Measurements from ENCODE around the gene ABHD1. TPM values are rescaled to one million over a fixed set of nuclear protein-coding genes. Genes with fewer than 3 reads are reported as not detected.

ABHD1 gene
- total and polyA plus RNA-seq, 8 donors: 0.26 to 0.99 (median 0.34) TPM; not detected in 1

GRCh38 chr2:27152102-27152795 is 28.6 kb downstream of the ABHD1 start:
- FAIRE-seq (no peak), ATAC-seq (no peak)

DNA sequence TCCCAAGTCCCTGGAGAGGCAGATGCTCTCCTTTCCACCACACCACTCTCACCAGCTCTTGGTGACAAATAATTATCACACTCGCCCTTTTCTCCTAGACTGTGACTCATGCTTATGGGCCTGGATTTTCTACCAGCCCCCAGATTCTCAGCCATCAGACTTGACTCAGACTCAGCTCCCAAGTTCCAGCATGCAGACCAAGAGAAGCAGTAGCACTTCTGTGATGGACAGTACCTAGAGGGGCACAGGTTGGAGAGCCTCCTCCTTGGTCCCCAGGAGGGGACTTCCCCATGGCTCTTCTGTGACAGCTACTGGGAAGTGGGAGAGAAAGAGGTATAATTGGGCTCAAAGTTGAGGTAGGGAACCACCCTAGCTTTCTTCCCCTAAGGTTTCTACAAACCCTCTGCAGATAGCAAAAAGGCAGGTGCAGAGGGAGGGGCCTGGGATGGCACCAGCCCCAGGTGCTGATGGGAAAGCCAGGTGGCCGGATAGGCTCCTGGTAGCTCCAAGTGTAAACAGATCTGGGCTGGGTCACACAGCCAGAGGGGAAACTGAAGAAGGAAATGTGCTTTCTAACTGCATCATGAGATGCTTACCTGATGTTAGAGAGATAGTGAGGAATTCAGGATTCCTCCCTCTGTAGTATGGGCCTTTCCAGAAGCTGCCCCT is 29.3 kb downstream of the ABHD1 start:
- 59 to 75% methylated on average over 2 of the region's 2 CpGs for WGBS, 2 donors
- Histone ChIP-seq H3K27me3 (no peaks in the 10 kb centered on the region), H3K9me3 (no peaks in the 10 kb centered on the region), H3K4me1 (no peaks in the 10 kb centered on the region), H3K4me3 (no peak overlapping the region), H3K36me3 (no peaks in the 10 kb centered on the region), H3K27ac (no peak overlapping the region)
- ATAC-seq: no peak
- no peak for FAIRE-seq
- DNase-seq: no peak
- intact Hi-C loops (cut with DNase I): no loop called here
- TF ChIP-seq, protein P1, sequence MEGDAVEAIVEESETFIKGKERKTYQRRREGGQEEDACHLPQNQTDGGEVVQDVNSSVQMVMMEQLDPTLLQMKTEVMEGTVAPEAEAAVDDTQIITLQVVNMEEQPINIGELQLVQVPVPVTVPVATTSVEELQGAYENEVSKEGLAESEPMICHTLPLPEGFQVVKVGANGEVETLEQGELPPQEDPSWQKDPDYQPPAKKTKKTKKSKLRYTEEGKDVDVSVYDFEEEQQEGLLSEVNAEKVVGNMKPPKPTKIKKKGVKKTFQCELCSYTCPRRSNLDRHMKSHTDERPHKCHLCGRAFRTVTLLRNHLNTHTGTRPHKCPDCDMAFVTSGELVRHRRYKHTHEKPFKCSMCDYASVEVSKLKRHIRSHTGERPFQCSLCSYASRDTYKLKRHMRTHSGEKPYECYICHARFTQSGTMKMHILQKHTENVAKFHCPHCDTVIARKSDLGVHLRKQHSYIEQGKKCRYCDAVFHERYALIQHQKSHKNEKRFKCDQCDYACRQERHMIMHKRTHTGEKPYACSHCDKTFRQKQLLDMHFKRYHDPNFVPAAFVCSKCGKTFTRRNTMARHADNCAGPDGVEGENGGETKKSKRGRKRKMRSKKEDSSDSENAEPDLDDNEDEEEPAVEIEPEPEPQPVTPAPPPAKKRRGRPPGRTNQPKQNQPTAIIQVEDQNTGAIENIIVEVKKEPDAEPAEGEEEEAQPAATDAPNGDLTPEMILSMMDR (IDR thresholded peaks at IDR 0.05): no peak

More at GRCh38 chr2:27152102-27152795, 28.6 kb downstream of the ABHD1 start:
- no peaks in the 10 kb centered on the region for H3K36me3 ChIP-seq
- no peaks in the 10 kb centered on the region for H3K4me1 ChIP-seq
- intact Hi-C loops (cut with DNase I): no loop called here
- 76 to 86% methylated on average over 8 of the region's 8 CpGs for WGBS, 2 donors
- TF ChIP-seq, protein P1 (IDR thresholded peaks at IDR 0.05): no peak
- H3K27me3 ChIP-seq: no peaks in the 10 kb centered on the region
- H3K4me3 ChIP-seq: no peak overlapping the region
- DNase-seq: peak in 1 of 6 donors; percentile 14
- no peaks in the 10 kb centered on the region for H3K9me3 ChIP-seq
- H3K27ac ChIP-seq: no peak overlapping the region

DNA sequence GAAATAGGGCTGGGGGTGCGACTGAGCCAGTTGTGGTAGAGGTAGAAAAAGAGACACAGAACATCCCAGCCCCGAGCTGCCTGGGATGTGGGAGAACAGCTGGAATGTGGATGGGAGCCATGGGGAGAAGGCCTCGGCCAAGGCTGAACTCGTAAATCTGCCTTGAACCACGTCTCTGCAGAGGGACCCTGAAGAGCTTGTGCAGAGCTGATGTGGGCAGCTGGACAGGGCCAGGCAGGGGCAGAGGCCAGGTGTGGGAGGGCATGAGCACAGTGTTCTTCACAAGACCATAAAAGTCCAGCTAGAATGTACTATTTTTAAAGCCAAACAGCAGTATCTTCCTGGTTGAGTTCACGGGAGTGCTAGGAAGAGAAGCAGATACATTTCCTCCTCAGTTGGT is 30.9 kb downstream of the ABHD1 start:
- H3K27me3 ChIP-seq: no peaks in the 10 kb centered on the region
- intact Hi-C loops (cut with DNase I): no loop called here
- FAIRE-seq: no peak
- no peaks in the 10 kb centered on the region for H3K9me3 ChIP-seq
- no peak overlapping the region for H3K27ac ChIP-seq
- no peaks in the 10 kb centered on the region for H3K4me1 ChIP-seq
- no peak for DNase-seq
- no peaks in the 10 kb centered on the region for H3K36me3 ChIP-seq
- TF ChIP-seq, protein P1 (IDR thresholded peaks at IDR 0.05): no peak
- WGBS, 2 donors: 76% methylated on average over 6 of the region's 6 CpGs
- no peak overlapping the region for H3K4me3 ChIP-seq
- no peak for ATAC-seq

DNA sequence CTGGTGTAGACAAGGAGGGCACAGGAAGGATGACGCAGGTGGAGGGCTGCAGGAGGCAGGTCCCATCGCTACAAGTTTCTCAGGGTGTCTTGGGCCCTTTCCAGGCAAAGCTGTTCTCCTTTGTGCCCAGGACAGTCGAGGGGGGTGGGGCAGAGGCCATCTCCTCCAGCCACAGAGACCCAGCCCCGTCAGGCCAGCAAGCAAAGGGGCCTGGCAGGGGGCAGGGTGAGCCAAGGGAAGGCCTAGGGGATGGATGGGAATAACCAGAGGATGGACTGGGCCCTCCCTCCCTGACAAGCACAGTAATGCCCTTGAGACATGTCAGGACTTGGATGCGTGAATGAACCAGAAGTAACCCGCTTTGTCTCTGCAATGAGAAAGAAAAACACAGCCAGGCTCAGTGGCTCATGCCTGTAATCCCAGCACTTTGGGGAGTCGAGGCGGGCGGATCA is 31.5 kb downstream of the ABHD1 start:
- DNase-seq (no peak), ATAC-seq (no peak), FAIRE-seq (no peak)
- H3K27me3 ChIP-seq: no peaks in the 10 kb centered on the region
- intact Hi-C loops (cut with DNase I): no loop called here
- 71 to 75% methylated on average over 9 of the region's 9 CpGs for WGBS, 2 donors
- no peaks in the 10 kb centered on the region for H3K9me3 ChIP-seq
- TF ChIP-seq, protein P1 (IDR thresholded peaks at IDR 0.05): no peak
- no peak overlapping the region for H3K4me3 ChIP-seq
- H3K4me1 ChIP-seq: no peaks in the 10 kb centered on the region
- no peaks in the 10 kb centered on the region for H3K36me3 ChIP-seq
- no peak overlapping the region for H3K27ac ChIP-seq

DNA sequence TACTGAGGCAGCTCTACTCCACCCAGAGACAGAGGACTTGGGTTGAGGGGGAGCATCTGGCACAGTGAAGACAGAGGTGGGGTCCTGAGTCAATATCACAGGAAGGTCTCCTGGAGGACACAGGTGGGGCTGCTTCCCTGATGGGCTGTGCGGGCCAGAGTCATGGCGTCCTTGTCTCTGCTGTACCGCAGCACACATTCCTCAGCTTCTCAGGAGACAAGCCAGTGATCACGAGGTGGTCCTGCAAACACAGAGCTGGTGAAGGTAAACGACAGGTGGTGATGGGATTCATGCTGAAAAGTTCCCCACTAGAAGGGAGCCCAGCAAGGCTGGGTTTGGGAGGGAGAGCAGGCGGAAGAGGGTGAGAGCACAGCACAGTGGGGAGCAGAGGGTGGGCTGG is 34.9 kb downstream of the ABHD1 start:
- no peaks in the 10 kb centered on the region for H3K9me3 ChIP-seq
- FAIRE-seq (no peak), ATAC-seq (no peak), DNase-seq (no peak)
- H3K27me3 ChIP-seq: no peaks in the 10 kb centered on the region
- intact Hi-C loops (cut with DNase I): no loop called here
- TF ChIP-seq, protein P1 (IDR thresholded peaks at IDR 0.05): no peak
- H3K27ac ChIP-seq: no peak overlapping the region
- WGBS, 2 donors: 52 to 55% methylated on average over 6 of the region's 6 CpGs
- no peak overlapping the region for H3K4me3 ChIP-seq
- H3K36me3 ChIP-seq: no peaks in the 10 kb centered on the region
- no peaks in the 10 kb centered on the region for H3K4me1 ChIP-seq

Data from pancreas (tissue), 10 donors.